HT1080 (cell line): ENCODE results near the gene MEI1. TPM values are rescaled to one million over a fixed set of nuclear protein-coding genes. Genes with fewer than 3 reads are reported as not detected.
"Not testable (repeated sequence)": the region's sequence is repeated elsewhere in the genome, so short reads cannot be mapped to it uniquely, and the experiment has no call there.

Experiments used
- DNase-seq: peaks from one replicate; pipeline ENCODE4 v3.0.0-alpha.2; 2015; ENCODE audit warnings: low read depth
- polyA plus RNA-seq, 2 experiments: library from polyadenylated mRNA; depleted of rRNA; stranded (reverse); fragments of >200 nt; gene quantifications; 2 replicates each; pipeline ENCODE4 v1.2.3, GENCODE V29; 2015
- total RNA-seq: library from RNA; depleted of rRNA; stranded (reverse); fragments of >200 nt; shearing (Covaris generic); gene quantifications from 2 replicates; pipeline ENCODE4 v1.2.3, GENCODE V29; 2014; rRNA removed

MEI1 gene, protein sequence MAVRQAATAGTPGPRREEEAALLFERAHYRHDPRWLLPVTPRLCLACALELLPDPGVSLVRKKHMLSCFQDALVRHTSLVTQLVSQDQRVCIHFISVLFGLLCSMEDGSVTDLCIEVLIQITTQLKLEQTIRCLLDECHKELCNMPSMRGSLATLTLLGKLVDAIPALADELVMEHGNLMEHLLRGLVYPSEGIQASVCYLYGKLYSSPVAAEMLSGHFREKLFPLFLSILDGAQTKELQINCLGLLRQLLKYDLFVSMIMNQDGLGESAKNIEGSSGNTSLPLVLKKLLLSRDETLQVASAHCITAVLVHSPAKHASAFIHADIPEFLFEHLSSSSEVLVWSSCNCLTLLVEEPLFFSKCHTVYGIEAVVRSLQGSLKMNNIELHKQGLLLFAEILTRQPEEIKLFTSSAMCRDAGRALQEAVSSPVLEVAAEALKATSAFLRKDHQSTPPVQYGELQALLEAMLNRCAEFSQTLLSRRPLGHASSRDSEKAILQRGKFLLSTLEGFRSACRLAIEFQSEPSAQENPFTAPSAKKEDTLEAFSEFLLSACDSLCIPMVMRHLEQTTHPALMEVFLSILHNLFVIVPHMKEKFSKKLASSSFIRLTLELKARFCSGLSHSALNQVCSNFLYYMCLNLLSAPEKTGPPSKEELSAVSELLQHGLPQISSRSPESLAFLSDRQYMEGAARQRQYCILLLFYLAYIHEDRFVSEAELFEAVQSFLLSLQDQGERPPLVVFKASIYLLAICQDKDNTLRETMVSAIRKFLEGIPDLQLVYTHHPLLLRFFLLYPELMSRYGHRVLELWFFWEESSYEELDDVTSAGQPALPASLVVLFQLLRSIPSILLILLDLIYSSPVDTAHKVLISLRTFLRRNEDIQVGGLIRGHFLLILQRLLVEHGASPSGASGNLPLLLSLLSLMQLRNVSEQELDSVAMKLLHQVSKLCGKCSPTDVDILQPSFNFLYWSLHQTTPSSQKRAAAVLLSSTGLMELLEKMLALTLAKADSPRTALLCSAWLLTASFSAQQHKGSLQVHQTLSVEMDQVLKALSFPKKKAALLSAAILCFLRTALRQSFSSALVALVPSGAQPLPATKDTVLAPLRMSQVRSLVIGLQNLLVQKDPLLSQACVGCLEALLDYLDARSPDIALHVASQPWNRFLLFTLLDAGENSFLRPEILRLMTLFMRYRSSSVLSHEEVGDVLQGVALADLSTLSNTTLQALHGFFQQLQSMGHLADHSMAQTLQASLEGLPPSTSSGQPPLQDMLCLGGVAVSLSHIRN
- total RNA-seq, result 1.4 and 2.4 TPM in 2 replicates
- 3.3 and 4.7 TPM in 2 replicates for polyA plus RNA-seq (2015; cell fraction: cytosol; rRNA removed)
- 3.5 and 4.9 TPM in 2 replicates for polyA plus RNA-seq (2015; cell fraction: nucleus; rRNA removed)

DNA sequence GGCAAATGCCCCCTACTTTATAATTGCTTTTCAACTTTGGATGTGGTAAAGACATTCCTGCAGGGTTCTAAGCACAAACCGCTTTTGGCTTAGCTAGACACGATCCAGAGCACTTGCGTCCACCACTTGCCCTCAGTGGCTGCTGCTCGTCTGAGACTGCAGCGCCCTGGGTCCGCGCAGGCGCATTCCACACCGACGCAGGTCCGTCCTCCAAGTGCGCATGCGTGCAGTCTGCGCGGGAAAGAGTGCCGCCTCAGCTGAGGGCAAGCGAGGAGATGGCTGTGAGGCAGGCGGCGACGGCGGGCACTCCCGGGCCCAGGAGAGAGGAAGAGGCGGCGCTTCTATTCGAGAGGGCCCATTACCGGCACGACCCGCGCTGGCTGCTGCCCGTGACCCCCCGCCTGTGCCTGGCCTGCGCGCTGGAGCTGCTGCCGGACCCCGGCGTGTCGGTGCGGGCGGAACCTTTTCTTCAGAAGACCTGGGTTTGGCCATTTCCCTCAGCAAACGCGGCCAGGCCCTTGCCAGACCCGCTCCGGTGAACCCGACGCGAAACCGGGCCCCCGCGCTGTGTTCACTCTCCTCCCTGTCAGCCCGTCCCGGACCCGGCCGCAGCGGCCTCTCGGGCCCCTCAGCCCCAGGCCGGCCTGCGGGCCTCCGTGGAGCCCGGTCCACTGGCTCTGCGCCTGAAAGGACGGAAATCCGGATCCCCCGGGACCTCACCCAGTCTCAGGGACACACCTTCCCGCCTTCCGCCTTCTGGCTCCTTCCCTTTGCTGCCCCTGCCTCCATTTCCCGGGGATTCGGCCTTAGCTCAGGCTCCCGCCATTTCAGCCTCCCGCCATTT, at the start of gene MEI1:
Gene MEI1 (plus strand): TSS at position 240 of the 844 bp plus-strand sequence. CDS start 36 bp downstream, at position 276.
- peak; percentile 4 for DNase-seq

DNA sequence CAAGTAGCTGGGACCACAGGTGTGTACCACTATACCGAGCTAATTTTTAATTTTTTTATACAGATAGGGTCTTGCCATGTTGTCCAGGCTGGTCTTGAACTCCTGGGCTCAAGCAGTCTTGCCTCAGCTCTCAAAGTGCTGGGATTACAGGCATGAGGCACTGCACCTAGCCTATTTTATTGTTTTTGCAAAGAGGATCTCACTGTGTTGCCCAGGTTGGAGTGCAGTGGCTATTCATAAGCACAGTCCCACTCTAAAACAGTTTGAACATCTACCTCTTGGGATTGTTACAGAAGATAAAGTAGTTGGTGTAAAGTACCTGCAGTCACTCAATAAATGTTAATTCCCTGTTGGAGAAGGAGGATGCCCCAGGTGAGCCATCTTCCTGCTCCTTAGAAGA, 49.1 kb upstream of the MEI1 start:
- DNase-seq, result no peak

DNA sequence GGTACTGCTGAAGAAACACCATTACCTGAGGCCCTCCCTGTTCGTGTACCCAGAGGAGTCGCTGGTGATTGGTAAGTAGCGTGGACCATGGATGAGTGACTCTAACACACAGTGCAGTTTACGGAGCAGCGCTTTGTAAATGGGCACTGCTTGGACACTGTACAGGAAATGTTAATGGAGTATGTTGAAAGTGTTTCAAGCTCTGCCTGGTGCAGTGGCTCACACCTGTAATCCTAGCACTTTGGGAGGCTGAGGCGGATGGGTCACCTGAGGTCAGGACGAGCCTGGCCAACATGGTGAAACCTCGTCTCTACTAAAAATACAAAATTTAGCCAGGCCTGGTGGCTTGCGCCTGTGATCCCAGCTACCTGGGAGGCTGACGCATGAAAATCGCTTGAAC, 48.5 kb upstream of the MEI1 start:
- DNase-seq, result no peak

DNA sequence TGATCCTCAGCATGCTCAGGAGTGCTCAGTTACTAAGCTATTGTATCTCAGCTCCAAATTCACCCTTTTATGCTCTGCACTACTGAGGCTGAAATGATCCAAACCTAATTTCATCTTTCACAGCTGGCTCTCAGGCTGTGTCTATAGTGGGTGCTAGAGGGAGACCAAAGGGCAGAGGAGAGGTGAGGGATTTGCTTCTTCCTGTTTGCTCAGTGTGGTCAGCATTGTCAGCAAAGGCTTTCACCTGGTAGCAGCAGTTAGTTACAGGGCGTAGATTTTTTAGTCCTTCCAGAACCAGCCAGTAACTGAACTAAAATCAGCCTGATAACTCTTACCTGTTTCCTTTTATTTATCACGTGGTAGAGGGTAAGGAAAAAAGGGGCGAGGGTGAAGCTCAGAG, 45.0 kb upstream of the MEI1 start:
- DNase-seq, result no peak

DNA sequence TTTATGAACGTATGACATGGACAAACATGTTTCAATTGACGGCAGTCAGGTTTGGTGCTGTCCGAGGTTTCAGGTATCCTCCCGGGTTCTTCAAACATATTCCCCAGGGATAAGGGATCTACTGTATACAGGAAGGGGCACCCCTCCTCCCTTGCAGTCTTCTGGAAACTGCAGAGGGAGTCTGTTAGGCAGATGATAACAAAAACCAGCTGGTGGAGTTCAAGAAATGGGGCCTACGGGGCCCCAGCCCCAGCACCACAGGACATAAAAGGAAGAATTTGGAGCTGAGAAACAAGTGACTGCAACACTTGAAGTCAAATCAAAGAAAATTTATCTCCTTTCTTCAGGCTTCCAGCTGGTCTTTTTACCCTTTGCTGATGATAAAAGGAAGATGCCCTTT, 42.7 kb upstream of the MEI1 start:
- DNase-seq, result no peak

DNA sequence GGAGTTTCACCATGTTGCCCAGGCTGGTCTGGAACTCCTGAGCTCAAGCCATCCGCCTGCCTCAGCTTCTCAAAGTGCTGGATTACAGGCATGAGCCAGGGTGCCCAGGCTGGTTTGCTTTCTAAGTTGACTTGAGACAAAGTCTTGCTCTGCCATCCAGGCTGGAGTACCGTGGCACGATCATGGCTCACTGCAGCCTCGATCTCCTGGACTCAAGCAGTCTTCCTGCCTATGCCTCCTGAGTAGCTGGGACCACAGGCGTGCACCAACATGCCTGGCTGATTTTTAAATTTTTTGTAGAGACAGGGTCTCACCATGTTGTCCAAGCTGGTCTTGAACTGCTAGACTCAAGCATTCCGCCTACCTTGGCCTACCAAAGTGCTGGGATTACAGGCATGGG, 41.6 kb upstream of the MEI1 start:
- no peak for DNase-seq

DNA sequence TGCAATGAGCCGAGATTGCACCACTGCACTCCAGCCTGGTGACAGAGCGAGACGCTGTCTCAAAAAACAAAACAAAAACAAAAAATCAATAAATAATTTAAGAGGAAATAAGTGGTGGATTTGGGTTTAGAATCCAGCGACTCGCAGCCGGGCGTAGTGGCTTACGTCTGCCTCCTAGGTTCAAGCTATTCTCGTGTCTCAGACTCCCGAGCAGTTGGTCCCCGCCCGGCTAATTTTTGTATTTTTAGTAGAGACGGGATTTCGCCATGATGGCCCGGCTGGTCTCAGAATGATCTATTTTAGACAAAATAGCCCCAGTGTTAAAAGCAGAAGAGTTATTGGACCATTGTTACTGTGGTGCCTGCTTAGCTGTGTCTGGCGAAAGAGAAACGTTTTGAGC, 40.4 kb upstream of the MEI1 start:
- DNase-seq, result no peak

DNA sequence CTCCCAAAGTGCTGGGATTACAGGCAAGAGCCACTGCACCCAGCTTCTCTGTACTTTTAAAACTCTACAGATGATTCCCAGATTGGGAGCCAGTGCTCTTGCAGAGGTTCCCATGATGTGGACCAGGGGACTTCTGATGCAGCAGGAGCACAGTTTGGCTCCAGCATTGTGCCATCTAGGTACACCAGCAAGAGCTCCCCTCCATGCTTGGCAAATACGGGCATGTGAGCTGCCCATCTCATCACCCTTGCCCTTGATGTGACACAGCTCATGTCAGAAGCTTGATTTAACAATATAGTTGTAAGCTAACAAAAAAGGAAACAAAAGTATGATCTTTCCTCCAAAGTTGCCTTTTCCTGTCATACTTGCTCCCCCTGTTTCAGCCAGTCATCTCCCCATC, 39.4 kb upstream of the MEI1 start:
- no peak for DNase-seq

DNA sequence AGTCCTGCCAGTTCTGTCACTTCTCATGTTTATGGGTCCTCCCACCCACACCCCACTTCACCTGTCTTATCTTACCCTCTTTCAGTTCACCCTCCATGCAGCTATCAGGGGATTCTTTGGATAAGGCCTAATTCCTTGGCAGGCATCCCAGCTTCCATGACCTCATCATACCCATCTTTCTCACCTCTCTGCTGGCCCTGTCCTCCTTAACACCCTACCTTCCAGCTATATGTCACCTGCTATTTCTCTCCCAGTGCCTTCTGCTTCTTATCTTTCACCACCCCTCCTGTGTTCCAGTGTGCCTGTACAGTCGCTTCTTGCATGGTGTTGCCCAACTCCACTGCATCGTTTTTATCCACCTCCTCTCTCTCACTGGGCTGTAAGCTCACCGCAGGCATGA, 38.9 kb upstream of the MEI1 start:
- no peak for DNase-seq

DNA sequence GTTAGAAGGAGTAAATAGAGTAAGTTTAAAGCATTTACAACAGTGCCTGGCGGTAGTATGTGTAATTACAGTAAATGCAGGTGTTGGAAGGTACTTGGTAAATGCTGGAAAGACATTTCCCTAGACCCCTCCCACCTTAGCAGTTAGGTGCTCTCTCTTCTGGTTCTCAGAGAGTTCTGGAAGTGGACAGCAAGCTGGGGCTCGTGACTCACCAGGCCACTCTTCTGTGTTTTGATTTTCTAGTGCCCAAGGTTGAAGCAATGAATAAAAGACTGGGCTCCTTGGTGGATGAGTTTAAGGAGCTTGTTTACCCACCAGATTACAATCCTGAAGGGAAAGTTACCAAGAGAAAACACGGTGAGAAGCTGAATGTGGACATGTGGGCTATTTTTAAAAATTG, 38.2 kb upstream of the MEI1 start:
- no peak for DNase-seq

DNA sequence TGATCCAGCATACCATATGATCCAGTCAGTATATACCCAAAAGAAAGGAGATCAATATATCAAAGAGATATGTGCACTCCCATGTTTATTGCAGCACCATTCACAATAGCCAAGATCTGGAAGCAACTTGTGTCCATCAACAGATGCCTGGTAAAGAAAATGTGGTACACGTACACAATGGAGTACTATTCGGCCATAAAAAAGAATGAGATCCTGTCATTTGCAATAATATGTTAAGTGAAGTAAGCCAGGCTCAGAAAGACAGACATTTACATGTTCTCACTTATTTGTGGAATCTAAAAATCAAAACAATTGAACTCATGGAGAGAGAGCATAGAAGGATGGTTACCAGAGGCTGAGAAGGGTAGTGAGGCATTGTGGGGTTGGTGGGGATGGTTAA, 37.6 kb upstream of the MEI1 start:
- no peak for DNase-seq

DNA sequence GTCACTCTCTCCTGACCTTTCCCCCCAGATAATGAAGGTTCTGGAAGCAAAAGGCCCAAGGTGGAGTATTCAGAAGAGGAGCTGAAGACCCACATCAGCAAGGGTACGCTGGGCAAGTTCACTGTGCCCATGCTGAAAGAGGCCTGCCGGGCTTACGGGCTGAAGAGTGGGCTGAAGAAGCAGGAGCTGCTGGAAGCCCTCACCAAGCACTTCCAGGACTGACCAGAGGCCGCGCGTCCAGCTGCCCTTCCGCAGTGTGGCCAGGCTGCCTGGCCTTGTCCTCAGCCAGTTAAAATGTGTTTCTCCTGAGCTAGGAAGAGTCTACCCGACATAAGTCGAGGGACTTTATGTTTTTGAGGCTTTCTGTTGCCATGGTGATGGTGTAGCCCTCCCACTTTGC, 35.7 kb upstream of the MEI1 start:
- DNase-seq, result not testable (repeated sequence)

DNA sequence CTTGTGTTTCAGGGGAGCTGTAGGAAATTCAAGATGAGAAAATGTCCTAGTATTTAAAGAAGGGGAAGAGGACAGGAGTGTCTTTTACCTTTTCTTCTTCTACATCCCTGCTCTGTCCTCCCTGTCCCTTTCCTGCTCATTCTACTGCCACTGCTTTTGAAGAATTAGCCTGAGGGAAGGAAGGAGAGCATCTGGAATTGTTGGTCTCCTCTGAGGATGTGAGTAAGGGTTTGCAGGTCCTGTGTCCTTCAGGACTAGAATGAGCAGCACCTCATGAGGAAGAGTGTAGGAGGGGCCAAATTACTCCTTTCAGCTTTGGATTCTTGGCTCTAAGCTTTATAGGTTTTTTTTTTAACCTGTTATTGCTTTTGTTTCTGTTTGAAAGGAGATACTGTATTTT, 34.8 kb upstream of the MEI1 start:
- DNase-seq, result no peak

DNA sequence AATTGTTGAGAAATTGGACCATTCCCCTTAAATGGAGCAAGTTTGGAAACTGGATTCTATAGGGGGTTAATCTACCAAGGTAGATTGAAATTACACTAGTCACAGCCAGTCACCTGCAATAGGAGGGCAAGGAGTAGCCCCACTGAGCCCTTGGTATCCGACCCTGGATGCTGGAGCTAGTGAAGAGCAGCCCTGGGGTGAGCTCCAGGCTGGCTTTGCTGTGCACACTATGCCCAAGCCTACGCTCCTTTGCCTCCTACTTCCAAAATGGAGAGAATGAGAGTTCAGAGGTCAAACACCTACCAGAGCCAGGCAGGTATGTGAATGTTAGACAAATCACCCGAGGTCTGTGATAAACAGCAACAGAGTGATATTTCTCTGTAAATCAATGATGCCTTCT, 34.4 kb upstream of the MEI1 start:
- no peak for DNase-seq

DNA sequence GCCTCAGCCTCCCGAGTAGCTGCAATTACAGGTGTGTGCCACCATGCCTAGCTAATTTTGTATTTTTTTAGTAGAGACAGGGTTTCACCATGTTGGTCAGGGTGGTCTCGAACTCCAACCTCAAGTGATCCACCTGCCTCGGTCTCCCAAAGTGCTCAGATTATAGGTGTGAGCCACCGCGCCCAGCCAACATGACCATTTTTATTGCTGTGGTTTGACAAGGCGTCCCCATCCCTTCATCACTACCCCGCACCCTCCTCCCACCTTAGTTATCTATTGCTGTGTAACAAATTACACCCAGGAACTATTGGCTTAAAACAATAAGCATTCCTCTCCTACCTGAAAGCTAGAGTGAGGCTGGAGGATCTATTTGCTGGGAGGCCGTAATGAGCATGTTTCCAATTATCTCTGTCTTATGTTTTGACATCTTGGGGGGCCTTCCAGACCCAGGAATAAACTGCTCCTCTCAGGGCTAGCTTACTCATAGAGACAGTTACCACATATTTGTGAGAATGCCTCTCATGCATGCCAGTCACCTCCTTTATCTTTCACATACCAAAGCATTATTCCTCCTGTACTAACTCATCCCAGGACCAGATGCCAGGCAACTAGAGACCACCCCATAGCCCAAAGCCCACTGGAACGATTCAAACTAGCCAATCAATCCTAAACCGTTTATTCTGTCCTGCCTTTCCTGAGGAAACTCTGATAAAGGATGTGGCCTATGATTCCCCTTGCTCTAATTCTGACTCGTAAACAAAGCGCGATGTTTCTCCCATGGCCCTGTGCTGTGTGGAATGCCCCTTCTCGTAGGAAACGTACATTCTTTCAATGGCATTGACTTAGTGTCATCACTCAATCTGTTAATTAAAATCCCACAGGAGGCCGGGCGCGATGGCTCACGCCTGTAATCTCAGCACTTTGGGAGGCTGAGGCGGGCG, 30.1 kb upstream of the MEI1 start:
- peak; percentile 62 for DNase-seq

DNA sequence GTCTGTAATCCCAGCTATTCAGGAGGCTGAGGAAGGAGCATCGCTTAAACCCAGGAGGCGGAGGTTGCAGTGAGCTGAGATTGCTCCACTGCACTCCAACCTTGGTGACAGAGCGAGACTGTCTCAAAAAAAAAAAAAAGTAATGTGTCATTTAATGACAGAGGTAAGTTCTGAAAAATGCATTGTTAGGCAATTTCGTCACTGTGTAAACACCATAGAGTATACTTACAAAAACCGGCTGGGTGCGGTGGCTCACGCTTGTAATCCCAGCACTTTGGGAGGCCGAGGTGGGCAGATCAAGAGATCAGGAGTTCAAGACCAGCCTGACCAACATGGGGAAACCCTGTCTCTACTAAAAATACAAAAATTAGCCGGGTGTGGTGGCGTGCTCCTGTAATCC, 27.2 kb upstream of the MEI1 start:
- DNase-seq, result not testable (repeated sequence)

DNA sequence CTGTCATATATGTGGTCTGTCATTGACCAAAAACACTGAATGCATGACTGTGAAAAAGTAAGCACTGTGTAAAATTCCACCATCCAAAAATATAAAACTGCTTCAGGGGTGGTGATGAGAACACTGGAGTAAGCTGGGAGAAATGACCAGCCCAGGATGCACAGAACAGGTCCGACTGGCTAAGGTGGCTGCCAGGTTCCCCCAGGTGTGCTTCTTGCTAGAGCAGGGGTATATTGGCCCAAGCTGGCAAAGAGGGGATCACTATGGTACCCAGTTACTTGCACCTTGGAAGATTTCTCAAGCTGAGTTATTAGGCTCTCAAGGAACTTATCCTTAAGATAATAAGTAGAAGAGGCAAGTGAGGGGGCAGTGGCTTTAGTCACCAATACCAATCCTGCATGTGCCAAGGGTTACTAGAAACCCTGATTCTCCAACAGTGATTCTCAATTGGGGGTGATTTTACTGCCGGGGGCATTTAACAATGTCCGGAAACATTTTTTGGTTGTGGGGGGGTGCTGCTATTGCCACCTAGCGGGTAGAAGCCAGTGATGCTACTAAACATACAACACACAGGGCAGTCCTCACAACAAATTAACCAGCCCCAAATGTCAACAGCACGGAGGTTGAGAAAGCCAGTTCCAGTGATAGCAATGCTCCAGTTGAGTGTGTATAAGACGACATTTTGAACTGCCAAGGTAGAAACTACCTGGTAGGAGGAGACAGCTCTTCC, 26.4 kb upstream of the MEI1 start:
- no peak for DNase-seq

DNA sequence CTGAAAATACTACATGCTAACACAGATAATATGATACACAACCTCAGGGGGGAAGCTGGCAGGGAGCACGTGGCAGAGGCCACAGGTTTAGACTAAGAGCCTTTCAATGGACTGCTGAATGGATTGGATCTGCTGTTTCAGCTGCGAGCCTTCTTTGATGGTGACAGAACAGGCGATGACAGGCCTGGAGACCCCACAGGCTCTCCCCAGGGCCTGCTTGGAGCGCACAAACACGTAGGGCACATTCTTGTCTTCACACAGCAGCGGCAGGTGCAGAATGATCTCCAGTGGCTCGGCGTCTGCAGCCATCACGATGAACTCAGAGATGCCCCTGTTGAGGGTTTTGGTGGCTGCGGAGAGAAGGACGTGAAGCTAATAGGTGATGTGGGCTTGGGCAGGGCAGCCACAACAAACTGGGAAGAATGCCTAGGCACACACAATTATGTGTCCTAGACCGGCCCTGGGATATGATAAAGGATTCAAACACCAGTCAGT, 24.4 kb upstream of the MEI1 start:
- DNase-seq, result no peak

DNA sequence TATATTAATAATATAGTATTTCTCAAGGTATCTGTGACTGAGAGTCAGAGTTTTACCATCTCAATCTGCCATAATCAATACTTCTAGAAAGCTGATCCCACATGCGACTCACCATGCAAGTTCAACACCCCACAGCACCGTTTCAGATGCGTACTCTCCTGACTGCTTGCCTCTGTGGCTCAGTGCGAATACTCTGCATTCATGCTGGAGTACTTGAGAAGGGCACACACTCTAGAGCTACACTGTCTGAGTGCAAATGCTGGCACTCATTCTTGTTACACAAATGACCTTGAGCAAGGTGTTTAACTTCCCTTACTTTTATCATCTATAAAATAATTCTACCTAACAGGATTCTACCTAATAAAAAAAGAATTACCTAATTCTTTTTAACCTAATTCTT, 23.2 kb upstream of the MEI1 start:
- DNase-seq, result no peak
